HUDEP-2 (cell line): Measurements from ENCODE around the gene CRELD2.
A peak's percentile ranks its signal among the peaks of the same experiment; 100 is the strongest.

Source experiments
- DNase-seq, 76 experiments: peaks; one replicate each; lab custom pipeline; 2025; ENCODE audit not compliant: unreplicated experiment in 76 of 76; lab: John Stamatoyannopoulos, UW

CRELD2 gene

GRCh38 chr22:49887064-49887451 is 31.4 kb upstream of the CRELD2 start:
- DNase-seq, result no peak

GRCh38 chr22:49887702-49888101 is 30.7 kb upstream of the CRELD2 start:
- DNase-seq, result no peak

- no peak for DNase-seq
Observed at GRCh38 chr22:49889071-49889470, 29.4 kb upstream of the CRELD2 start.

GRCh38 chr22:49892226-49892899 is 26.1 kb upstream of the CRELD2 start:
- no peak for DNase-seq

- no peak for DNase-seq
Observed at GRCh38 chr22:49893025-49893424, 25.4 kb upstream of the CRELD2 start.

- peak in 15 of 76 experiments; percentile 1 to 43 (median 17) for DNase-seq
Observed at GRCh38 chr22:49894322-49895054, 23.9 kb upstream of the CRELD2 start.

- DNase-seq, result no peak
Observed at GRCh38 chr22:49896201-49896600, 22.2 kb upstream of the CRELD2 start.

- no peak for DNase-seq
Observed at GRCh38 chr22:49897015-49897684, 21.3 kb upstream of the CRELD2 start.

- no peak for DNase-seq
Observed at GRCh38 chr22:49899530-49899929, 18.9 kb upstream of the CRELD2 start.

GRCh38 chr22:49900441-49901230 is 17.8 kb upstream of the CRELD2 start:
- no peak for DNase-seq

GRCh38 chr22:49901457-49901856 is 17.0 kb upstream of the CRELD2 start:
- no peak for DNase-seq

- DNase-seq, result peak in 15 of 76 experiments; percentile 3 to 55 (median 14)
Observed at GRCh38 chr22:49903322-49904039, 15.0 kb upstream of the CRELD2 start.

- no peak for DNase-seq
Observed at GRCh38 chr22:49904040-49904369, 14.4 kb upstream of the CRELD2 start.

- DNase-seq, result no peak
Observed at GRCh38 chr22:49905465-49905864, 13.0 kb upstream of the CRELD2 start.

- DNase-seq, result no peak
Observed at GRCh38 chr22:49906071-49906798, 12.2 kb upstream of the CRELD2 start.

GRCh38 chr22:49906799-49907290 is 11.6 kb upstream of the CRELD2 start:
- no peak for DNase-seq

GRCh38 chr22:49907807-49908206 is 10.6 kb upstream of the CRELD2 start:
- no peak for DNase-seq

GRCh38 chr22:49909476-49910205 is 8.8 kb upstream of the CRELD2 start:
- no peak for DNase-seq
